ENCODE data around the gene CLSTN3. TPM values are rescaled to one million over a fixed set of nuclear protein-coding genes. Genes with fewer than 3 reads are reported as not detected.
A peak's percentile ranks its signal among the peaks of the same experiment; 100 is the strongest.

Gene CLSTN3
- total and polyA plus RNA-seq, 2 experiments from 2014 or later = 14.0 to 35.5 TPM

- H3K9me3 ChIP-seq (ENCODE audit: low read depth) = no peaks in the 10 kb centered on the region
- H3K27me3 ChIP-seq = no peaks in the 10 kb centered on the region
- no peaks in the 10 kb centered on the region for H3K4me1 ChIP-seq (ENCODE audit: low read depth)
- peaks cover 2% of the 10 kb centered on the region for H3K36me3 ChIP-seq
- no peak overlapping the region for H3K4me3 ChIP-seq
- TF ChIP-seq CTCF (IDR thresholded peaks at IDR 0.05; ENCODE audit: low read depth, low read length) = no peak
- DNase-seq (ENCODE audit: low read depth in 1 of 2, low spot score in 1 of 2) = no peak
- H3K27ac ChIP-seq = no peak overlapping the region
Measured at GRCh38 chr12:7137908-7138307, 7.7 kb downstream of the CLSTN3 start.

DNA sequence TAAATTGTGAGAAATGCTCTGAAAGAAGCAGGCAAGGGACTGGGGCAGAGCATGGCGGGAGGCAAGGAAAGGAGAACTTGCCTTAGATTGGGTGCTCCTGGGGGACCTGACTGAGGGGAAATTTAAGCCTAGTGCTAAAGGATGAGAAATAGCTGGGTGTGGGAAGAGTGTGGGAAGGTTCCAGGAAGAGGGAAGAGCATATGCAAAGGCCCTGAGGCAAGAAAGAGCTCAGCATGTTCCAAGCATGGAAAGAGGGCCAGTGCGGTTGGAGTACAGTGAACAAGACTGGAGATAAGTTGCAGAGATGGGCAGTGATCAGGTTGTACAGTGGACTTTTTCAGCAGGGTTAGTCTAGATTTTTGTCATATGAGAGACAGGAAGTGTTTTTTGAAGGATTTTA, 9.0 kb downstream of the CLSTN3 start:
- H3K36me3 ChIP-seq = peaks cover 2% of the 10 kb centered on the region
- no peak for TF ChIP-seq CTCF (IDR thresholded peaks at IDR 0.05; ENCODE audit: low read depth, low read length)
- no peaks in the 10 kb centered on the region for H3K4me1 ChIP-seq (ENCODE audit: low read depth)
- H3K27me3 ChIP-seq = no peaks in the 10 kb centered on the region
- no peak for DNase-seq (ENCODE audit: low read depth in 1 of 2, low spot score in 1 of 2)
- H3K9me3 ChIP-seq (ENCODE audit: low read depth) = no peaks in the 10 kb centered on the region
- H3K27ac ChIP-seq = no peak overlapping the region
- no peak overlapping the region for H3K4me3 ChIP-seq

GRCh38 chr12:7141351-7142005, 11.3 kb downstream of the CLSTN3 start:
- DNase-seq (ENCODE audit: low read depth in 1 of 2, low spot score in 1 of 2) = no peak
- no peak overlapping the region for H3K27ac ChIP-seq
- H3K36me3 ChIP-seq = no peaks in the 10 kb centered on the region
- no peaks in the 10 kb centered on the region for H3K9me3 ChIP-seq (ENCODE audit: low read depth)
- H3K27me3 ChIP-seq = no peaks in the 10 kb centered on the region
- no peak for TF ChIP-seq CTCF (IDR thresholded peaks at IDR 0.05; ENCODE audit: low read depth, low read length)
- no peak overlapping the region for H3K4me3 ChIP-seq
- no peaks in the 10 kb centered on the region for H3K4me1 ChIP-seq (ENCODE audit: low read depth)

- Histone ChIP-seq H3K36me3 (no peaks in the 10 kb centered on the region), H3K9me3 (ENCODE audit: low read depth) (no peaks in the 10 kb centered on the region), H3K4me1 (ENCODE audit: low read depth) (no peaks in the 10 kb centered on the region), H3K27ac (no peak overlapping the region), H3K4me3 (no peak overlapping the region), H3K27me3 (no peaks in the 10 kb centered on the region)
- DNase-seq (ENCODE audit: low read depth in 1 of 2, low spot score in 1 of 2) = peak; percentile 58 to 60
- TF ChIP-seq CTCF (IDR thresholded peaks at IDR 0.05; ENCODE audit: low read depth, low read length) = peak; percentile 89
Measured at GRCh38 chr12:7142056-7142644, 12.0 kb downstream of the CLSTN3 start.

DNA sequence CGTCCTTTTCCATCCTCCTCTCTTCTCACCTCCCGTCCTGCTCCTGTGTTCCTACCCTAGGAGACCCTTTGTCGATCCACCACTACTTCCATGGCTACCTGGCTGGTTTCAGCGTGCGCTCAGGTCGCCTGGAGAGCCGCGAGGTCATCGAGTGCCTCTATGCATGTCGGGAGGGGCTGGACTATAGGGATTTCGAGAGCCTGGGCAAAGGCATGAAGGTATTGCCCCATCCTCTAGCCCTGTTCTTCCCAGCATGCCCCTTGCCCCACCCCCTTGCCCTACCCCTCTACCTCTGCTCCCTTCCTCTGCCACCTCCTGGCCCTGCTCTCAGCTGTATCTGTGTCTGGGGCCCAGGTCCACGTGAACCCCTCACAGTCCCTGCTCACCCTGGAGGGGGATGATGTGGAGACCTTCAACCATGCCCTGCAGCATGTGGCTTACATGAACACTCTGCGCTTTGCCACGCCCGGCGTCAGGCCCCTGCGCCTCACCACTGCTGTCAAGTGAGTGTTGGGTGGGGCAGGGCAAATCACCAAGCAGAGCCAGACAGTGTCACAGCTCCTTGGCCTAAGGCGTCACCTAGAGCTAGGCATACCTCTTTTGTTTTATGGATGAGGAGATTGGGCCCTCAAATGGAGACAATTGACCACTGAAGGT, 12.8 kb downstream of the CLSTN3 start:
- no peak for TF ChIP-seq CTCF (IDR thresholded peaks at IDR 0.05; ENCODE audit: low read depth, low read length)
- H3K27ac ChIP-seq = no peak overlapping the region
- no peaks in the 10 kb centered on the region for H3K4me1 ChIP-seq (ENCODE audit: low read depth)
- no peak for DNase-seq (ENCODE audit: low read depth in 1 of 2, low spot score in 1 of 2)
- H3K4me3 ChIP-seq = no peak overlapping the region
- H3K36me3 ChIP-seq = no peaks in the 10 kb centered on the region
- no peaks in the 10 kb centered on the region for H3K9me3 ChIP-seq (ENCODE audit: low read depth)
- no peaks in the 10 kb centered on the region for H3K27me3 ChIP-seq
